LHCN-M2 (cell line): ENCODE measurements around the gene WDR89. TPM values are rescaled to one million over a fixed set of nuclear protein-coding genes. Genes with fewer than 3 reads are reported as not detected.
A peak's percentile ranks its signal among the peaks of the same experiment; 100 is the strongest.
"Not testable (repeated sequence)": the region's sequence is repeated elsewhere in the genome, so short reads cannot be mapped to it uniquely, and the experiment has no call there.

Experiments used
- DNase-seq: peaks from one replicate; pipeline ENCODE4 v3.0.0-alpha.2; 2012; ENCODE audit warnings: low read depth
- polyA plus RNA-seq: library from polyadenylated mRNA; unstranded; fragments of >200 nt; gene quantifications from one replicate; pipeline ENCODE4 v1.2.1, GENCODE V29; 2012; ENCODE audit warnings: missing spikeins
- total RNA-seq: library from RNA; depleted of rRNA; stranded (reverse); fragments of >200 nt; gene quantifications from 2 replicates; pipeline ENCODE4 v1.2.3, GENCODE V29; 2014; rRNA removed

The WDR89 gene, protein sequence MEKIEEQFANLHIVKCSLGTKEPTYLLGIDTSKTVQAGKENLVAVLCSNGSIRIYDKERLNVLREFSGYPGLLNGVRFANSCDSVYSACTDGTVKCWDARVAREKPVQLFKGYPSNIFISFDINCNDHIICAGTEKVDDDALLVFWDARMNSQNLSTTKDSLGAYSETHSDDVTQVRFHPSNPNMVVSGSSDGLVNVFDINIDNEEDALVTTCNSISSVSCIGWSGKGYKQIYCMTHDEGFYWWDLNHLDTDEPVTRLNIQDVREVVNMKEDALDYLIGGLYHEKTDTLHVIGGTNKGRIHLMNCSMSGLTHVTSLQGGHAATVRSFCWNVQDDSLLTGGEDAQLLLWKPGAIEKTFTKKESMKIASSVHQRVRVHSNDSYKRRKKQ
- total RNA-seq = 8.3 and 10.9 TPM in 2 replicates
- 2.7 TPM for polyA plus RNA-seq

DNA sequence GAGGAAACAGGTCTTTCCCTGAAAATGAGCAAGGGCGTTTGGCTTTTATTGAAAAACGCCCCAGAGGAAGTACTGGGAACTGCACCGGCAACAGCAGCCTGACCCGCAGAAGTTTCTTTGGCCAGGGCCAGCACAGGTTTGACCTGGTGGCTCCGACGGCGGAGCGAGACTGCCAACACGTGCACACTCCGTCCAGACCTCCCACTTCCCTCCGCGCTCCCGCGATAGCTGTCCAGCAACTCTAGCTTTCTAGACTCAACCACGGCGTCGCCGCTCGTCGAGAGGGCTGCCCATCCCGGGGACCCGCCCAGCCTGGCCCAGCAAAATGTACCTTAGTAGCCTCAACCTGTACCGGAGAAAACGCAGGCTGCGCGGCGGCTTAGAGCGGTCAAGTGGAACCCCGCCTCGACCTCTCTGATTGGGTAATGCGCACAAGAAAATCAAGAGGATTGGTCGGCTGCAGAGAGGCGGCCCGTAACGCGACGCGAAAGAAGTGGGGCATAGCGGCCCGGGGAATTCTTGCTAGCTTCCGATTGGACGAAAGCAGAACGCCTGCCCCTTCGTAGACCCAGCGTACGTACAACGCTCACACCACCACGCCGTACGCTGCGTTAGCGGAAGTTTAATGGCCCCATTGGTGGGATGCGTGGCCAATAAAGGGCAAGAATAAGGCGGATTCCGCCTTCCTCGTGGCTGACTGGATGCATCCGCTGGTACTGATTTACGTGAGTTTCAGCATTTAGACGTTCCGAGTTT lies at the start of gene WDR89:
Gene WDR89, minus strand, starts transcription at position 399 of the 756 bp plus-strand sequence. CDS start 41,929 bp downstream, outside the sequence.
- peak; percentile 99 for DNase-seq

DNA sequence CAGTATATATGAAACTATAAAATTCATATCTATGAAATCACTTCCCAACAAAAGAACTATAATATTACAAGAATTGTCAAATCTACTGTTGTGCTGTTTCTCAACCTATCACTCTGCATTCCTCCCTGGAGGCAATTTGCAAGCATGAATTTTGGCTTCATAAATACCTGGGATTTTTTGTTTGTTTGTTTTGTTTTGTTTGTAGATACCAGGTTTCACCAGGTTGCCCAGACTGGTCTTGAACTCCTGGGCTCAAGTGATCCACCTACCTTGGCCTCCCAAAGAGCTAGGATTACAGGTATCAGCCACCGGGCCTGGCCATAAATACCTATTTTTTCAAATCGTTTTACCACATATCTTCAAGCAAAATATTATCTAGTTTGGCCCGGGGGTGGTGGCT lies 47.5 kb upstream of the WDR89 start:
- no peak for DNase-seq

DNA sequence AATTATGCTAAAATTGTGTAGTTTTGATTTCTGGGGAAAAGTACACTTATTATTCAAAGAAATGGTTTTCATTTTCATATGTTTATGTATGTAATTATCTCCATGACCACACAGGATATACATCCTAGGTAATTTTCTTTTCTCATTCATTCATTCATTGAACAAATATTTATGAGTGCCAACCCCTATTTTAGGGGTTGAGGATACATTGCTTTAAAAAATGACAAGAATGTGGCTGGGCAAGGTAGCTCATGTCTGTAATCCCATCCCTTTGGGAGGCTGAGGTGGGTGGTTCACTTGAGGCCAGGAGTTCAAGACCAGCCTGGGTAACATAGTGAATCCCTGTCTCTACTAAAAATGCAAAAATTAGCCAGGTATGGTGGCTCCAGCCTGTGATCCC lies 45.3 kb upstream of the WDR89 start:
- no peak for DNase-seq

DNA sequence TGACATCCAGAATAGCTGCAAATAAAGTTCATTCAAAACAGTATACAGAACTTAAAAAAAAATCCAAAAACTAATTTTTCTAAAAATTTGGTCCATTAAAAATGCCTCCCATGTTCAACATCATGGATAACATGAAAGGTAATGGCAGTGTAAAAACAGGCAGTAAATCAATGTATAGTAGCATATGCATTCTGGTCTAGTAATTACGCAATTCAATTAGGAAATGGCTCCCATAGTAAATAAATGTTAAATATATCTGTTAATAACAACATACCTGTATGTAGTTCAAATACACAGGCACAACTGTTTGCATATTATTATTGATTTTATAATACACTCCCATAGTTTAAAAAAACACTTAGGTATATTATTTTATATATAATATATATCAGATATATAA lies 43.7 kb upstream of the WDR89 start:
- DNase-seq = no peak

DNA sequence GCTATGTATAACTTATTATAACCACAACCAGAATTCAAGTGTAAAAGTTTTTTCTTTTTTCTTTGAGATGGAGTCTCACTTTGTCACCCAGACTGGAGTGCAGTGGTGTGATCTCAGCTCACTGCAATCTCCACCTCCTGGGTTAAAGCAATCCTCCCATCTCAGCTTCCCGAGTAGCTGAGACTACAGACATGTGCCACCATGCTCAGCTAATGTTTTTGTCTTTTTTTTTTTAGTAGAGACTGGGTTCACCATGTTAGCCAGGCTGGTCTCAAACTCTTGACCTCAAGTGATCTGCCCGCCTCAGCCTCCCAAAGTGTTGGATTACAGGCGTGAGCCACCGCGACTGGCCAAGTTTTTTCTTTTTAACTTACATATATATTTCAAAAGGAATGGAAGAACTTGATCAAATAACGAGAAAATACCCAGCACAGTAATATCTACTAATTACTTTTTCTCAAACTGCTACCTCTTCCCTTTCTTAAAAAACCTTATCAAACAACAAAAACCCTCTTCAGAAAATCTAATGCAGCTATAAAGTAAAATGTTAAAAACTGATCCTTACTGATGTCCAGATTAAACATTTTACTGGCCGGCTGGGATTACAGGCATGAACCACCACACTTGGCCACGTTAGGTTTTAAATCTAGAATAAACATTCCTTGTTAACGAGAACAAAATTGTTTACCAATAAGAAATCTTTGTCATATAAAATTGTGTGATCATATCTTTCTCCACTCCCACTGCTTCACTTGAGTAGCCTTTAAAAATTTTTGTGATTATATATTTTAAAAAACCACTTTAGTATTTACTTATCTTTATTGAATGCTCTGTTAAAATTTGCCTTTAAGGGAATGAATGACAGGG lies 41.3 kb upstream of the WDR89 start:
- DNase-seq = no peak

DNA sequence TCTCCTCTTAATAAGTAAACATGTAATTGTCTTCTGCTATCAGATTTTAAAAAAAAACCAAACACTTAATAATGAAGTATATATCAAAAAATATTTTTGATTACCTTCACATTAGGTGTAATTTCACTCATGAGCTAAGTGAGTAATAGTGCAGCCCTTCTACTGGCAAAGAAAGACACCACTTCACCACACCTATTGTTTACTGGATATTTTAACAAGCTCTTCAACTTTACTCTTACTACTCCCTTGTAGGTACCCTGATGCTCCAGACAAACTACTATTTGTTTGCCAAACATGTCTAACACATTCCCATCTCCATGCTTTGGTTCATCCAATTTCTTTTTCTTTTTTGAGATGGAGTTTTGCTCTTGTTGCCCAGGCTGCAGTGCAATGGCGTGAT lies 36.9 kb upstream of the WDR89 start:
- DNase-seq = no peak

DNA sequence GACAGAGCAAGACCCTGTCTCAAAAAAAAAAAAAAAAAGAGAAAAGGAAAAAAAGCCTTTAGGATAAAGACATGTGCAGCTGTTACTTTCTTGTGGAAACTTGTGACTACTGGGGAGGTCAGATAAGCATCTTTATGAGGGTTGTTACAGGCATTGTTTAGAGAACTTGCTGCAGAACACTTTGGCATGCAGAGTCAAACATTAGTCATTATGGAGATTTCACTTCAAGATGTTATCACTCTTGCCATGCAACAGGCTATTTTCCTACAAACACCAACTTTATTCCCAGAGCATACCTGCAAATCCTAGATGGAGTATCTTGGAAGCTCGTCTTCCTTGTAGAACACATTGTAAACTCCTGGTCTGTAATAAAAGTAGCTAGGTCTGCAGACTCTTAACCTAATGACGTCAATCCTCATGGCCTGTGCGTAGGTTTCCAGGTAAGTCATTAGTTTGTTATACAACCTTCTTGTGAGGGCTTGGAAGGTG lies 36.3 kb upstream of the WDR89 start:
- peak; percentile 57 for DNase-seq

DNA sequence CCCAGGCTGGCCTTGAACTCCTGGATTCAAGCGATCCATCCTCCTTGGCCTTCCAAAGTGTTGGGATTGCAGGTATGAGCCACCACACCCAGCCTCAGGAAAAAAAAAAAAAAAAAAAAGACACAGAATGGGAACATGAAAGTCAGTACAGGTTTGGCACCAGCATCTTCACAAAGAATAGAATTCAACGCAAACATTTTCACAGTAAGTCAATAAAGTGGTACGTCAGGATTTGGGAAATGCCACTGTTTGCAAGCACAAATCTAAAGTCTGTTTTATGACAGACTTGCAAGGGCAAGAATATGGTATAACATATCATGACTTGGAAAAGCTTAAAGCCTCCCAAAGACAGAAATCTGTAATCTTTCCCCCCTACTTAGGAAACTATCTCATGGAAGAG lies 34.9 kb upstream of the WDR89 start:
- no peak for DNase-seq

DNA sequence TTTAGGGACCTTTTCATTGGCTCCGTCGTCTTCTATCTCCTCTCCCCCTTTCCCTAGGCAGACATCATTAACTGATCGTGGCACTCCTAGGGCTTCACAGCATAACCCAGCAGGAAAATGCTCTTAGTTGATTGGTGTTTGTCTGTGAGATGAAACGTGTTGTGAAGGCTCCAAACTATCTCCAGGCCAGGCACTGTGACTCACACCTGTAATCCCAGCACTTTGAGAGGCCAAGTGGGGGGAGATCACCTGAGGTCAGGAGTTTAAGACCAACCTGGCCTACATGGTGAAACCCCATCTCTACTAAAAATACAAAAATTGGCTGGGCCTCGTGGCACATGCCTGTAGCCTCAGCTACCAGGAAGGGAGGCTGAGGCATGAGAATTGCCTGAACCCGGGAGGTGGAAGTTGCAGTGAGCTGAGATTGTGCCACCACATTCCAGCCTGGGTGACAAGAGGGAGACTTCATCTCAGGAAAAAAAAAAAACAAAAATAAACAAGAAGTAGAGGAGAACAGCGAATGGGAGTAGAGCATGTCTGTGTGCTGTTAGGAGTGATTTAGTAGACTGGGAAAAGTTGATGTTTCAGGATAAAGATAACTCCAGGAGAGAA lies 32.3 kb upstream of the WDR89 start:
- no peak for DNase-seq

DNA sequence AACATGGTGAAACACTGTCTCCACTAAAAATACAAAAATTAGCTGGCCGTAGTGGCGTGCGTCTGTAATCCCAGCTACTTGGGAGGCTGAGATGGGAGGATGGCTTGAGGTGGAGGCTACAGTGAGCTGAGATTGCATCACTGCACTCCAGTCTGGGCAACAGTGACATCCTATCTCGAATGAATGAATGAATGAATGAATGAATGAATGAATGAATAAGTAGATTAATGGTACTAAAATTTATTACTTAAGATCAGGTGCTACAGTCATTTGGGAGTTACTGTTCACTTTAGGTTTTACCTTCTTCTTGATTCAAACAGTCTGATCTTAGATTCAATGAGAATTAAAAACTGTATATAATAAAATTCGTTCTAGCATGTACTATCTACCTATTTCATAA lies 31.6 kb upstream of the WDR89 start:
- DNase-seq = no peak

DNA sequence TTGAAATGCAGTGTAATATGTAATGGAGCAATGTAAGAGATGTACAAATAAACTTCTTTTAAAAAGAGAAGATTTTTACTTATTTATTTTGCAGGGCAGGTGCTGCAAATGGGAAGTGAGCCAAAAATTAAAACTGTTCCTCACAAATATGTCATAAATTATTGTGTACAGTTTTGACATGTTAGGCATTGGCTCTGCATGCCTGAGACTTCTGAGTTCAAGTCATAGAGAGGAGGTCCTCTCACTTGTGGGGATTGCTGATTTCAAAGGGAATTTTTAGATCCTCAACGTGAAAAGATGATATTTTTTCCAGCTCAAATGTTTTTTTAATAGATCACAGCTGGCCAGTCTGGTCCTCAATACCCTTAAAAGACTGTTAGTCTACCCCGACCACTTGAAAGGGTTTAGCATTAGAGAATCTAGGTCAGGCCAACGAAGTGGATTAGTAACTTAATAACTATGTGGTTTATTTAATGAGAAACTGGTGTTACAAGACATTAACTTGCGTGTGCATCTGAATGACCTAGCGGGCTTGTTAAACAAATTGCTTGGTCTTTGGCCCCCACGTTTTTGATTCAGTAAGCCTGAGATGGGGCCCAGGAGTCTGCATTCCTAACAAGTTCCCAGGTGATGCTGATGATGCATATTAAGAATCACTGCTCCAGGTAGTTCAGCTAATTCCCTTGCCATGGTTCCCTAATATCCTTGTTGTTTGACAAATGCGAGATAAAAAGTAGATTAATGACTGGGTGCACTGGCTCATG lies 30.9 kb upstream of the WDR89 start:
- DNase-seq = no peak

DNA sequence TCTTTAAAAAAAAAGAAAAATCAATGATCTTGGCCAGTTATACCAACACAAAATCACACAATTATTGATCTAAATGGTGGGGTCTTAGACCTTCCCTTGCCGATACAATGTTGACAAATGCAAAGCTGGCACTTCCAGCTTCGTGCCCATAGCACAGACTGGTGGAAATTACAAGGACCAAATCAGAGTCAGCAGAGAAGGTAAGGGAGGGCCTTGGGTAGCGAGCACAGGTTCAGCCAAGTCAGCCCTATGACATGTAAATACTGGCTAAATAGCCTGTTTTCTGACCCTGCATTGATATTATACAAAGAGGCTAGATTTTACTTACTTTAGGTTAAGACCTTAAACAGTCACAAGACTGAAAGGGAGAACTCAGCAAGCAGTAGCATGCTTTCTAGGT lies 30.3 kb upstream of the WDR89 start:
- DNase-seq = no peak

DNA sequence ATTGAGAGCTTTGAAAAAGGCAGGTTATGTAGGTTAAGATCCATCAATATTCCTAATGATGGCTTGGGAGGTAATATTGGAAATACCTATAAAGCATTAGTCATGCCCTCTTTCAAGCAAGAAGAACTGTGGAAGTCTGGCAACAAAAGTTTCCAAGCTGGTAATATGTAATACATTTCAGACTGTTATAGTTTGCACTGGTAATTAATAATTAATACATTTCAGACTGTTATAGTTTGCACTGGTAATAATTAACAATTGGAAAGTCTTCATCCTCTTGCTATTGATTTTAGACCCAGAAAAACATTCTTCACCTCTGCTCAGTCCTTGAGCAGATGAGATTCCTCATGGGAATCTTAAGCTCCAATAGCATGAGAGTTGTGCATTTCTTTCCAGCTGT lies 29.0 kb upstream of the WDR89 start:
- no peak for DNase-seq

DNA sequence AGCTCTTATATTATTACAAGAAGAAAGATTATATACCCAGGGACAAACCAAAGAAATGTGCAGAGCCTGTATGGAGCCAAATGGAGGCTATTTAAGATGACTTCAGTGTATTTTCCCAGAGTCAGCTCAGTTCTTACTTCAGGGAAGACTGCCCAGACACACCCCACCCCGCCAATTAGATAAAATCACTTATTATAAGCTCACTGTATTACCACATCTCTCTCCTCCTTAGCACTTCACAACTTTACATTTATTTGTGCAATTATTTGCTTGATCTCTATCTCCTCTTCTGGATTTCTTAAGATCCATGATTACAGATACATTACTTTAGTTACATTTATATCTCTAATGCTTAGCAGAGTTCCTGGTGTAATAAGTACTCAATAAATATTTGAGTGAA lies 24.7 kb upstream of the WDR89 start:
- no peak for DNase-seq

DNA sequence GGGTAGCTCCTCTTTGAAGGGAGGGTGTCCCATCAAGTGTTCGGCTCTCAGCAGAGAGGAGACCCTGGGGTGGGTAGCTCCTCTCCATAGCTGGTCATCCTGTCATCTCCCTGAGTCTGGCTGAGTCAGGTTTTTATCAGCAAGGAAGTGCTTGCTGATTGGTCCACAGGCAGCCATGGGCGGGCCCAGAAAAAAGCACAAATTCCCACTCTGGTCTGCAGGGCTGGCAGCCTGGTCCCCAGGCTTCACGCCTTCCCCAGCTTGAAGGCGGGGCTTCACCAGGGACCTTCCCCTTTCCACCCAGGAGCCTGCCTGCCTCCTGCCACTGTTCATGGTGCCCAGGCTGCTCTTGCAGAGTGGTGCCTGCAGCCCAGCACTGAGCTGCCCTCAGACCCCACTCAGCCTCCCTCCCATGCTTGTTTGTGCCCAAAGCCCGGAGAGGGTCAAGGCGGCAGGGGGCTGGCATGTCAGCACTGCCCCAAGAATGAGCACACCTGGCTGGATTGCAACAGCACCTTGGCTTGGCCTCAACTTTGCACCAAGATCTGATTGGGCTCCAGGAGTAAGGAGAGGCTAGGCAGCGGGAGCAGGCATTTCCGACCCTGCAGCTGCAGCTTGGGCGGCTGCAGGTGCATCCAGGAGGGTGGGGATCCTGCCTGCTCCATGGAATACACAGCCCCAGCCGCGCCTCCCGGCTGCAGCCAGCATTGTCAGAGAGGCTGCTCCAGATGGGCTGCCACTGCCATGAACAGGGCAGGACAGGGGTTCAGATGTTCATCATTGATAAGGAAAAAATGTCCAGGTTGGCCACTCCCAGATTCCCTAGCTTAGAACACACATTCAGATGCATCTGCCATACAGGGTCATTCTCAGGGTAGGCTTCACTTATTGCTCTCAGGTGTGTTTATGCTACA lies 22.0 kb upstream of the WDR89 start:
- DNase-seq = peak; percentile 7

DNA sequence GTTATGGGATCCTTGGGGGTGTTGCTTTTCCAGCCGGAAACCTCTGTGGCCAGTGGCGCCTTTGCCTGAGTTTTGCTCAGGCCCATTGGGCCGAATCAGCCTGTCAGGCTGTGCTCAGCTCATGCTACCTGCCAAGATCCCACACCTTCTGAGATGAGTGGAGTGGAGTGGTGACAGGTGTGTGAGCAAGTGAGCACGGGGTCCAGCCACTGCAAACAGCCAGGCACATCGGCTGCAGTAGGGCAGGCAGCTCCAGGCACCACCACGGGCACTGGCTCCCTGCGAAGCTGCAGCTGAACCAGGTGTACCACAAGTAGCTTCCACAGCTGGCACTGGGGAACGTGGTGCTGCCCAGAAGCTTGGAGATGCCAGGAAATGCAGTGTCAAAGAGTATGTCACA lies 21.1 kb upstream of the WDR89 start:
- no peak for DNase-seq

DNA sequence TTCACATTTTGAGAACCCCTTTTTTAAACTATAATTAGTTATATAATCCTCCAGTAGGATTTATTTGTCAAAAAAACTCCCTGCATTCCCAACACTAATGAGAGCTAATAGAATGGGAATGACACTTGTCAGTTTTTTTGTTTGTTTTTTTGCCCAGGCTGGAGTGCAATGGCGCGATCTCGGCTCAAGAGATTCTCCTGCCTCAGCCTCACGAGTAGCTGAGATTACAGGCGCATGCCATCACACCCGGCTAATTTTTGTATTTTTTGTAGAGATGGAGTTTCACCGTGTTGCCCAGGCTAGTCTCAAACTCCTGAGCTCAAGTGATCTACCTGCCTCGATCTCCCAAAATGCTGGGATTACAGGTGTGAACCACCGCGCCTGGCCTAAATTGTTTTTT lies 20.2 kb upstream of the WDR89 start:
- not testable (repeated sequence) for DNase-seq

DNA sequence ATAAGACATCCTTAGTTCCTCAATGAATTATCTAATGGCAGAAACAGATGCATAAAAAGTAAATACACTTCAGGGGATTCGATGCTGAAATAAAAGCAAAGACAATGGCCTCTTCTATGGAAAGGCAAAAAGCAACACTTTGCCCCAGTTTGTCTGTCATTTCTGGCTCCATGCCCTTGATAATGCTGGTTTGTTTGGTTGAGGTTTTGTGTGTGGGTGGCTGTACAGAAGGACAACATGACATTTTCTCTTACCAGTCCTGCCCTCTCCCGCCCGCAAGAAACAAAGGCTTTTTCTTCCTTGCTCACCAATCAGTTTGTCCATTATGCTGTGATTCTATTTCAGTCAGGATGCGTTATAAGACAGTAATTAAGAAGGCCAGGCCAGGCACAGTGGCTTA lies 18.1 kb upstream of the WDR89 start:
- no peak for DNase-seq

DNA sequence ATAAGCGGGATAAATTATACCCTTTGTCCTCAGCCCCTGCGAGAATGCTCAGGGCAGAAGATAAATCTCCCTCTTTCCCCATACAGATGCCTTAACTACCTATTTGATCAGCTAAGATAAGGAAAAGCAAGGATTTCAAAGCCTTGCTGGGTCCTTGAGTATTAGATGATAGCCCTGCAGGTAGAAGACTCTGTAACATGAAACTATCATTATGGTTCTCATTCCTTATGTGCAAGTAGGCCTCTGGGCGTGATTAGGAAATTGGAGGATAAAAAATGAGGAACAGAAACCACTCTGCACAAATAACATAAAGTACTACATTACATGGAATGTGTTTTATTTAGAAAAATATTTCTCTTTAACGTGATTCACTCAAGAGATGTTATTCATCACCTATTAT lies 14.5 kb upstream of the WDR89 start:
- no peak for DNase-seq

DNA sequence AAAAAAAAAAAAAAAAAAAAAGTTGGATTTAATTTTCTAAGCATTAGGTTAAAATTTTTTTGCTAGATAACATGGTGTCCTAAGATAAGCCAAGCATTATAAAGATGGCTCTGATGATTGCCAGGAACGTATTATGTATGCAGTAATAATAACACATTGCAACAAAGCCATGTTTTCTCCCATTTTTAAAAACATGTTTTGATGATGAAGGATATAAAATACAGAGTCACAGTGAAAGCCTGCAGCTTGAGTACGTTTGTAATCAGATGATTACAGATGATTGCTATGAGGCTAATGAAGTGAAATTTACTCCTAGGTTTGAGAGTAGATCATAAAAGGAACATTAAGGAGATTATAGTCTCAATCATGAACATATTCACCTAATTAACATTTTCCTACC lies 13.3 kb upstream of the WDR89 start:
- DNase-seq = no peak
